NCI-H146 treated with DMSO at 0.1 percent for 48 hours (cell line): ENCODE results near the gene KRTCAP2.
"Not testable (repeated sequence)": the region's sequence is repeated elsewhere in the genome, so short reads cannot be mapped to it uniquely, and the experiment has no call there.

Source experiments
- DNase-seq: peaks from one replicate; lab custom pipeline; 2025; ENCODE audit not compliant: unreplicated experiment; lab: John Stamatoyannopoulos, UW

The KRTCAP2 gene

GRCh38 chr1:155200920-155201319 lies 27.8 kb upstream of the KRTCAP2 start:
- DNase-seq = no peak

GRCh38 chr1:155199792-155200191 lies 26.7 kb upstream of the KRTCAP2 start:
- no peak for DNase-seq

DNA sequence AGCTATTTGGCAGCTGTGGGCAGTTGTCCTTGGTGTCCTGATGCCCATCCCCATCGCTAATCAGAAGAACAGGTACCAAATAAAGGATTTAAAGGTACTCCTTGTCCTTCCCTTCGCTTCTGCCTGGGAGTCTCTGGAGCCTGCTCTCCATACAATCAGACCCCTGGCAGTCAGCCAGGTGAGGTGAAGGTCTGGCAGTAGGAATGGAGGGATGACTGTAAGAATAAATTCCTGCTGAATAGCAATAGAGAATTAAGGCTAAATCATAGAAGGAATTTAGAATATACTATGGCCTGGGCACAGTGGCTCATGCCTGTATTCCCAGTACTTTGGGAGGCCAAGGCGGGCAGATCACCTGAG lies 25.4 kb upstream of the KRTCAP2 start:
- DNase-seq = no peak

DNA sequence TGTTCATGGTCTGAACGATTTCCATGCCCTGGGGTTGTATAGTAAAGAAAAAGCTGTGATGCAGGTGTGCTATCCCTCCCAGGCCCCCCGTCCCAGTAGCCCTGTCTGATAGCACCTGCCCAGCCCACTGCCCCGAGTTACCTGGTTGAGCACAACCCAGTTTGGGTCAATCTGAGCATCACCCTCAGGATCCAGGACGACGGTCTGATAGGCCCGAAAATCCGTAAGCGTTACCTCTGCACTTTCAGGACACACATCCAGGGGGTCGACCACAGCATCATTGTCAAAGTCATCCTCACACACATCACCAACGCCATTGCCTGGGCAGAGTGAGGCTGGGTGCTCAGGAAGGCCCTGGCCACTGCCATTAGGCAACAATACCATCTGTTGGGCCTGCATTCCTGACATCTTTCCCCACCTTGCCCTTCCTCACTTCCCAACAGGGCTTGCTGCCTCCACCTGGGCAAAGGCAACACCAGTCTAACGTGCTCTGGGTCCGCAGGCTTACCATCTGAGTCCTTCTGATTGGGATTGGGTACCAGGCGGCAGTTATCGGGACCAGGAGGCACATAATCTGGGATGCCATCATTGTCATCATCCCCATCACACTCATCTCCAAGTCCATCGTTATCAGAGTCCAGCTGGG lies 24.9 kb upstream of the KRTCAP2 start:
- DNase-seq = no peak

DNA sequence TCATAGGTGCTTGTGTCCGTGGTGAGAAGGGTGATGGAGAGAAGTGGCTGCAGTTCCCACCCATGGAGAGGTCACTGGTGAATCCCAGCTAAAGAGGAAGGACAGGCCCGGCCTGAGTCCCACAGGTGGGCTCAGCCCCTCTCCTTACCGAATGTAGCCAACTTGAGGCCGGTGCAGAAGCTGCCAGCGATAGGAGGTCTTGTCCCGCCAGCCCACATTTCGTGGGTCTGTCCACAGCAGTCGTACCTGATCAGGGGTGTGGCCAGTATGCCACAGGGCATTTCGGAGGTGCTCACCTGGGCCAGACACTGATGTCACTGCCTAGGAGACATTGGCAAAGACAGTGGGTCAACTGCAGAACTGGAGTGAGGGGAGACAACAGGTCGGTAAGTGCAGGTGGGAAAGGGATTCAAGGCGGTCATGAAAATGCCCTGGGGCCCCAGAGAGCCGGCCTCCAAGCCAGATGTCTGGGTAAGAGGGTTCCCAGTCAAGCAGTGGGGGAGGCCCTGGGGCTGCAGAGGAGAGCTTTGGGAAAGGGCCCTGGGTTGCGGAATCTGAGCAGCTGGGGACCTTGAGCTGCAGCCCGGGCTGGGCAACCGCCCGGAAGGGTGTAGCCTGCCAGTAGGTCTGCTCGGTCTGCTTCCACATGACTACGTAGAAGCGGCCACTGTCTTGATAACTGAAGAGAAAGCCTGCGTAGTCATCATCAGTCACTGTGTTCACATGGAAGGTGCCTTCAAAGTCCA lies 24.0 kb upstream of the KRTCAP2 start:
- no peak for DNase-seq

GRCh38 chr1:155196103-155196892 lies 23.2 kb upstream of the KRTCAP2 start:
- no peak for DNase-seq

DNA sequence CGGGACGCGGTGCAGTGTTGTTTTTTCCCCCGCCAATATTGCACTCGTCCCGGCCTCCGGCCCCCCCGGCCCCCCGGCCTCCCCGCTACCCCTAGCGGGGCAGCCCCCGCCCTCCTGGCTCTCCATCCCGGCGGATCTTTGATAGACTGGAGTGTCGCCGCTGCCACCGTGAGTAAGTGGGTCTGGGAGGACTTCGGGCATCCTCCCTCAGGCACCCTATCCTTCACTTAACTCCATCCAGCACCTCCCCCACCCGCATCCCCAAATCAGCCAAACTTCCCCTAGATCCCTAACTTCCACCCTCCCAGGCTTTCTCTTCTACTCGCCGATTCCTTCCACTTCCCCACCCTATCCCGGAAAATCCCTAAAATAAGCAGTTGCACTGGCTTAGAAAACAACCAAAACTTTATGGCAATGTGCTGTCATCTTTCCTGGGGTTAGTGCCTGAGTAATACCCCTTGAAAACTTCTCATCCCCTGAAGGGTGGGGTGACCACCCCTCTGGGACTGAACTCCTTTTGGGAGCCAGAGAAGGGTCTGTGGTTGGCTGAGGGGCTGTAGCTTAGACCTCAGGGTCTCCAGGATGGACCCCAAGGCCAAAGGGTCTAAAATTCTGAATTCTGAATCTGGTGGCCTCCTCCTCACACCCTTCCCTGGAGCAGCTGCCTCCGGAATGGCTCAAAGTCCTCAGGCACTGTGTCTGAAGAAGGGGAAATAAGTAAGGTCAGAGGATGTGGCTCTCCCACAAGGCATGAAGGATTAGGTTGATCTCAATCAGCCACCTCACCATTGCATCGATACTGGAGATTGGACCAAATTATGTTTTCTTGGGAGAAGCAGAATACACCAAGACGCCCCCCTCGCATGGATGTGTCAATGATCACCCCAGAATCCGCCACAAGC lies 22.3 kb upstream of the KRTCAP2 start:
- DNase-seq = no peak

- not testable (repeated sequence) for DNase-seq
Observed at GRCh38 chr1:155193991-155194240, 20.8 kb upstream of the KRTCAP2 start.

DNA sequence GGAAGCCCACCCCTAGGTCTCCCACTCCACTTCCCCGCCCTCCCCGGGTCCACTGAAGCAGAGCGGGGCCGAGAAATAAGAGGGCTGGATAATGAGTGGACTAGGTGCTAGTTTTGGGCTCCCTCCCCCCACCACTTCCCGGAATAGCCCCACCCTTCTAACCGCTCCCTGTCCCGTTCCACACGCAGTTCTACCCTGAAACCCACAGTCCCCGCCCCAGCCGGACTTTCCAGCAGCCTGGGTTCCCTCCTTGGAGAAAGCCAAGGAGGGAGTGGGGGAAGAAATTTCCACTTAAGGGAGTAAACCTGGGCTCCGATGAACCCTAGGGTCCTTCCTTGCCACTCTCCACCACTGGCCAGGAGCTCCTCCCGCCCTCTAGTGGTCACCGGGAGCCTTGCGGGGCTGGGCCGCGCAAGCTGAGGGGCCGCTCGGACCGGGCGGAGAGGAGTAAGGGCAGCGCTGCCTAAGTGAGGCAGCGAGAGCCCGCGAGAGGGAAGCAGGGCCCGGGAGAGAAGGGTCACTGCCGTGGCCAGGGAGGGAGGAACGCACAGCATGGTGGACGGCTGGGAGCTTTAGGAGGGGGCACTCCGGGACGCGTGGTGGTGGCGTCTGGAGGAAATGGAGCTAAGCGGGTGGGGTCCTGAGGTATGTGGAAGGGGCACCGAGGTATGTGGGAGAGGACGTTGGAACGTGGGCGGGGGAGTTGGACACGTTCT lies 20.3 kb upstream of the KRTCAP2 start:
- DNase-seq = peak; percentile 85

DNA sequence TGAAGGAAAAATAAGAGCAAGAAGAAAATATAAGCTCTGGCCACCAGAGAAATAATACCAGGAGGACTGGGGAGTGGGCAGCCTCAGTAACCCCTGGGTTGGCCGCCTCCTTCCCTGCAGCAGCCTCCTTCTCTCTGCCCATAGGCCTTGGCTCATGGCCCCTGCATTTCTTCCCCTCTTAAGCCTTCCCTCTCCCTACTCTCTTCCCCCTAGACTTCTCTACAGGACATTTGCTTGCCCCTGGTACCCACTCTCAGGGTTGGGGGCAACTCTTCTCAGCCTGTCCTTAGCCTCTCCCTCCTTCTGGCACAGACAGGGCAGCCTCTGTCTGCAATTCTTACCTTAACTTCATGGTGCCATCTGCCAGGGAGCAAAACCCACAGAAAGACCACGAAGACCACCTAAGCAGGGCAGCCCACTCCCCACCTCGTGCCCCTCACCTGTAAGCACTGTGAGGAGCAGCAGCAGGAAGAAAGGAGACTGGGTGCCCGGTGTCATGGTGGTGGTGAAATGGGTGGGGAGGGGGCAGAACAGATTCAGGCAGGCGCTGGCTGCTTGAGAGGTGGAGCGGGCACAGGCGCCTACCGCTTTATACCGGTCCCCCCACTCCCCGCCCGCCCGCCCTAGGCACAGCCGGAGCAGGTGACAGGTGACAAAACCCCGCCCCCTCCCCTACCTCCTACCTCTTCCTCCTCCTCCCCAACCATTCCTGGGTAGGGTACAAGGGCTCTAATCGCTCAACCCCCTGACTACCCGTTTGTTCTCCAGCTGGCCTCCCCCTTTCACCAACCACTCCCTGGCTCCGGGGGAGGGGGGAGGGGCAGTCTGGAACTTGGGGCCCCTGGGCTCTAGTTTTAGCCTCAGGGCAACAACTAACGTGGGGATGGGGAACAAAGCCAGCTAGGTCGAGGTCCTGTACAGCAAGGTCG lies 19.5 kb upstream of the KRTCAP2 start:
- DNase-seq = peak; percentile 55

DNA sequence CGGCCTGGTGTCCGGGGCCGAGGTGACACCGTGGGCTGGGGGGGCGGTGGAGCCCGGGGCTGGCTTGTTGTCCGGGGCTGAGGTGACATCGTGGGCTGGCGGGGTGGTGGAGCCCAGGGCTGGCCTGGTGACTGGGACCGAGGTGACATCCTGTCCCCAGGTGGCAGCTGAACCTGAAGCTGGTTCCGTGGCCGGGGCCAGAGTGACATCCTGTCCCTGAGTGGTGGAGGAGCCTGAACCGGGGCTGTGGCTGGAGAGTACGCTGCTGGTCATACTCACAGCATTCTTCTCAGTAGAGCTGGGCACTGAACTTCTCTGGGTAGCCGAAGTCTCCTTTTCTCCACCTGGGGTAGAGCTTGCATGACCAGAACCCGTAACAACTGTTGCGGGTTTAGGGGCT lies 18.8 kb upstream of the KRTCAP2 start:
- no peak for DNase-seq

DNA sequence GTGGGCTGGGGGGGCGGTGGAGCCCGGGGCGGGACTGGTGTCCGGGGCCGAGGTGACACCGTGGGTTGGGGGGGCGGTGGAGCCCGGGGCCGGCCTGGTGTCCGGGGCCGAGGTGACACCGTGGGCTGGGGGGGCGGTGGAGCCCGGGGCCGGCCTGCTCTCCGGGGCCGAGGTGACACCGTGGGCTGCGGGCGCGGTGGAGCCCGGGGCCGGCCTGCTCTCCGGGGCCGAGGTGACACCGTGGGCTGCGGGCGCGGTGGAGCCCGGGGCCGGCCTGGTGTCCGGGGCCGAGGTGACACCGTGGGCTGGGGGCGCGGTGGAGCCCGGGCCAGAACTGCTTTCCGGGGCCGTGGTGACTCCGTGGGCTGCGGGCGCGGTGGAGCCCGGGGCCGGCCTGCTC lies 16.8 kb upstream of the KRTCAP2 start:
- not testable (repeated sequence) for DNase-seq

DNA sequence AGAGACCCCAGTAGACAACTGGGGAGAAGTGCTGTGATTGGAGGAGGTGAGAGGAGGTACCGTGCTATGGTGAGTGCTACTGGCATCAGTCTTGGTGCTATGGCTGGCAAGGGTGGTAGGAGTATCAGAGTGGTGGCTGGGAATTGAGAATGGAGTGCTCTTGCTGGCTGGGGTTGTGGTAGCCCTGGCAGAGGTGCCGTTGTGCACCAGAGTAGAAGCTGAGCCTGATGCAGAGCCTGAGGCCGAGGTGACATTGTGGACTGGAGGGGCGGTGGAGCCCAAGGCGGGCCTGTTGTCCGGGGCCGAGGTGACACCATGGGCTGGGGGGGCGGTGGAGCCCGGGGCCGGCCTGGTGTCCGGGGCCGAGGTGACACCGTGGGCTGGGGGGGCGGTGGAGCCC lies 15.2 kb upstream of the KRTCAP2 start:
- DNase-seq = no peak

GRCh38 chr1:155187456-155187891 lies 14.4 kb upstream of the KRTCAP2 start:
- DNase-seq = no peak

- no peak for DNase-seq
Observed at GRCh38 chr1:155186794-155187455, 13.8 kb upstream of the KRTCAP2 start.

DNA sequence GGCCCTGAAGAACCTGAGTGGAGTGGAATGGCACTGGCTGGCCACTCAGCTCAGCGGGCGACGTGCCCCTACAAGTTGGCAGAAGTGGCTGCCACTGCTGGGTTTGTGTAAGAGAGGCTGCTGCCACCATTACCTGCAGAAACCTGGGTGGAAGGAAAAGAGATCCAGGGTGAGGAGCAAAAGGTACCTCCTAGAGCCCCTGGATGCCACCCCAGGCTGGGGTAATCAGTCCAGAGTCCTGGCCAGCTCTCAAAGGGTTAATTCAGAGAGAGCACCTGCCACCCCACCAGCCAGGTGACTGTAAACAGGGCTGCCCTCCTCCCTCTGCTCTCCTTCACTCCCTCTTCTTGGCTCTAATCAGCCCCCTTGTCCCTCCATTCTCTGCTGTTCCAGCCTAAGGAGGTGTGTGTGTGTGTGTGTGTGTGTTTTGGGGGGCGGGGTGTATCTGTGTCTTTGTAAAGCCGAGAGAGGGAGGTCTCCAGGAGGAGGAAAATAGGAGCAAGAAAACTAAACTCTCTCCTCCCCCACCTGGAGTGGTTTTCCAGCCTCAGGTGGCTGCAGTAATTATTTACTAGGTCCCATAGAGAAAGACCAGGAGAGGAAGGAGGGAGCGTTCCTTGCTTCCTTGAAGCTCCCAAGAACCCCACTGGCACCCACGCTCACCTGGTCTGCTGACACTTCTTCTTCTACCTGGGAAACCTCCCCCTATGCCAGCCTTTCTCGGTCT lies 13.1 kb upstream of the KRTCAP2 start:
- no peak for DNase-seq

GRCh38 chr1:155185783-155186066 lies 12.6 kb upstream of the KRTCAP2 start:
- DNase-seq = no peak
